IPS-NIHi11 (cell line): Measurements from ENCODE around the gene PON2.
"Not testable (repeated sequence)": the region's sequence is repeated elsewhere in the genome, so short reads cannot be mapped to it uniquely, and the experiment has no call there.

Experiments
- DNase-seq: peaks from one replicate; pipeline ENCODE4 v3.0.0; 2012; ENCODE audit warnings: mixed read lengths, low spot score

The PON2 gene

GRCh38 chr7:95405208-95405607, 29.6 kb downstream of the PON2 start:
- no peak for DNase-seq

GRCh38 chr7:95404316-95404865, 30.4 kb downstream of the PON2 start:
- peak; percentile 23 for DNase-seq

- DNase-seq = no peak
Observed at GRCh38 chr7:95398155-95398940, 36.5 kb downstream of the PON2 start.

- DNase-seq = no peak
Observed at GRCh38 chr7:95397381-95397780, 37.4 kb downstream of the PON2 start.

GRCh38 chr7:95396136-95397032, 38.4 kb downstream of the PON2 start, which contains the start of gene PON3:
TSS of gene PON3 (minus strand) at chr7:95396375. CDS start at chr7:95396350, 25 bp downstream.
- peak; percentile 30 for DNase-seq

- DNase-seq = no peak
Observed at GRCh38 chr7:95395755-95396135, 39.1 kb downstream of the PON2 start.

GRCh38 chr7:95394370-95394769, 40.5 kb downstream of the PON2 start:
- no peak for DNase-seq

GRCh38 chr7:95391761-95392160, 43.1 kb downstream of the PON2 start:
- no peak for DNase-seq

GRCh38 chr7:95389516-95389915, 45.3 kb downstream of the PON2 start:
- no peak for DNase-seq

- DNase-seq = not testable (repeated sequence)
Observed at GRCh38 chr7:95379457-95379856, 55.4 kb downstream of the PON2 start.

GRCh38 chr7:95376632-95377400, 58.0 kb downstream of the PON2 start:
- no peak for DNase-seq

- no peak for DNase-seq
Observed at GRCh38 chr7:95375591-95376257, 59.1 kb downstream of the PON2 start.

GRCh38 chr7:95373323-95373722, 61.5 kb downstream of the PON2 start:
- peak; percentile 15 for DNase-seq

- DNase-seq = no peak
Observed at GRCh38 chr7:95368235-95368634, 66.6 kb downstream of the PON2 start.

- DNase-seq = no peak
Observed at GRCh38 chr7:95367606-95368005, 67.2 kb downstream of the PON2 start.

GRCh38 chr7:95365151-95365550, 69.7 kb downstream of the PON2 start:
- no peak for DNase-seq

- no peak for DNase-seq
Observed at GRCh38 chr7:95357623-95358022, 77.2 kb downstream of the PON2 start.
